ENCODE data around the gene PNPO. TPM values are rescaled to one million over a fixed set of nuclear protein-coding genes. Genes with fewer than 3 reads are reported as not detected.
"Not testable (repeated sequence)": the region's sequence is repeated elsewhere in the genome, so short reads cannot be mapped to it uniquely, and the experiment has no call there.

Gene PNPO
- total RNA-seq, 1 donor from 2014 or later = 43.5 TPM

DNA sequence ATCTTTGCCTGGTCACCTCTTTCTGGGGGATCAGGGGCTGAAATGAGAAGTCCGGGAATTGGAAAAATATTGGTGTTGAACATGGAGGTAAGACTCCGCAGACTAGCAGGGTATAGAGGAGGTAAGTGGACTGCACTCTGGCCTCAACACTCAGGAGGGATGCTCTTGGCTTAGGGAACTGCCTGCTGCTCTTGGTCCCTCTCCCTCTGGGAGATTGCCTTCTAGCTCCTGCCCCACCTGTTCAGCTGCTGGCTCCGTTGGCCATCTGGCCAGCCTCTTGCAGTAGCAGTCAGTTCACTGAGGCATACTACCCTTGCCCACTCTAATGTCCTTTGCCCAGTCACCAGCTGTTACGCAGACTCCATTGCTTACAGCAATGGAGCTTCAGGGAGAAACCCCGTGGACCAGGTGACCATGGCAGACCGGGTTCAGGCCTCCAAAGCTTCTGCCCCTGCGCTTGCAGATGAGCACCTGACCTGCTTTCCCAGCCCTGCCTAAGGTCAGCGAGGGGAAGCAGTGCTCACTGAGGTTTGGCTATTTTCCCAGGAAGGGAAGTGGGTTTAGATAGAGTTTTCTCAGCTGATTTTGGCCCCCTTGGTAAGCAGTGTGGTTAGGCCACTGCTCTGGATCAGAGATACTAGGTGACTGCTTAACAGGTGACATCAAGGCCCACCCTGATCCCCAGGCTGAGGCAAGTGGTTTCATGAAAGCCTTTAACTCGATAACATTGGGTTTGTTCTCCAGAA is 41.4 kb downstream of the PNPO start:
- no peak for DNase-seq (ENCODE audit: low read depth)
- peaks cover 5% of the 10 kb centered on the region for H3K36me3 ChIP-seq (ENCODE audit: control insufficient read depth, insufficient read depth, low read length)
- TF ChIP-seq, protein P1, sequence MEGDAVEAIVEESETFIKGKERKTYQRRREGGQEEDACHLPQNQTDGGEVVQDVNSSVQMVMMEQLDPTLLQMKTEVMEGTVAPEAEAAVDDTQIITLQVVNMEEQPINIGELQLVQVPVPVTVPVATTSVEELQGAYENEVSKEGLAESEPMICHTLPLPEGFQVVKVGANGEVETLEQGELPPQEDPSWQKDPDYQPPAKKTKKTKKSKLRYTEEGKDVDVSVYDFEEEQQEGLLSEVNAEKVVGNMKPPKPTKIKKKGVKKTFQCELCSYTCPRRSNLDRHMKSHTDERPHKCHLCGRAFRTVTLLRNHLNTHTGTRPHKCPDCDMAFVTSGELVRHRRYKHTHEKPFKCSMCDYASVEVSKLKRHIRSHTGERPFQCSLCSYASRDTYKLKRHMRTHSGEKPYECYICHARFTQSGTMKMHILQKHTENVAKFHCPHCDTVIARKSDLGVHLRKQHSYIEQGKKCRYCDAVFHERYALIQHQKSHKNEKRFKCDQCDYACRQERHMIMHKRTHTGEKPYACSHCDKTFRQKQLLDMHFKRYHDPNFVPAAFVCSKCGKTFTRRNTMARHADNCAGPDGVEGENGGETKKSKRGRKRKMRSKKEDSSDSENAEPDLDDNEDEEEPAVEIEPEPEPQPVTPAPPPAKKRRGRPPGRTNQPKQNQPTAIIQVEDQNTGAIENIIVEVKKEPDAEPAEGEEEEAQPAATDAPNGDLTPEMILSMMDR (IDR thresholded peaks at IDR 0.05; ENCODE audit: insufficient read depth, low read length, poor library complexity, severe bottlenecking) = no peak
- no peak overlapping the region for H3K4me3 ChIP-seq (ENCODE audit: low read depth, low read length)
- H3K27me3 ChIP-seq (ENCODE audit: control insufficient read depth, insufficient read depth, low read length) = no peaks in the 10 kb centered on the region

GRCh38 chr17:47983492-47984223 is 42.3 kb downstream of the PNPO start:
- peaks cover 5% of the 10 kb centered on the region for H3K36me3 ChIP-seq (ENCODE audit: control insufficient read depth, insufficient read depth, low read length)
- TF ChIP-seq, protein P1 (IDR thresholded peaks at IDR 0.05; ENCODE audit: insufficient read depth, low read length, poor library complexity, severe bottlenecking) = no peak
- H3K4me3 ChIP-seq (ENCODE audit: low read depth, low read length) = no peak overlapping the region
- no peak for DNase-seq (ENCODE audit: low read depth)
- H3K27me3 ChIP-seq (ENCODE audit: control insufficient read depth, insufficient read depth, low read length) = no peaks in the 10 kb centered on the region

DNA sequence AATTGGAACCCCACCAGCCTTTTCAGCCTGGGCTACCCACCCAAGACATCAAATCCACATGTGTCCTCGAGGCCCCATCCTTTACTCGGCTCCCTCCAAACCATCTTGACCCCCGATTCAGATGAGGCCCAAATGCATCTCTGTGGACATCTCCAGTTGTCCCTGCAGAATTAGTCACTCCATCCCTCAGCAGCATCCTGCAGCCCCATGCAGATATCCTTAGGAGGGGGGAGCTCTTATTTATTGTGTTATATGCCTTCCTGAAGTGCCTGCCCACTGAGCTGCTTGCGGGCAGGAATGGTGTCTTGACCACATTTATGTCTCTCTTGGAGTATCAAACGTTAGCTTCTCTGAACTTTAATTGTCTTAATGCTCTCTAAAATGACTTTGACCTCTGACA is 45.1 kb downstream of the PNPO start:
- peaks cover 3% of the 10 kb centered on the region for H3K36me3 ChIP-seq (ENCODE audit: control insufficient read depth, insufficient read depth, low read length)
- TF ChIP-seq, protein P1 (IDR thresholded peaks at IDR 0.05; ENCODE audit: insufficient read depth, low read length, poor library complexity, severe bottlenecking) = no peak

GRCh38 chr17:47987240-47987835 is 46.0 kb downstream of the PNPO start:
- TF ChIP-seq, protein P1 (IDR thresholded peaks at IDR 0.05; ENCODE audit: insufficient read depth, low read length, poor library complexity, severe bottlenecking) = no peak
- no peak for DNase-seq (ENCODE audit: low read depth)
- no peak overlapping the region for H3K4me3 ChIP-seq (ENCODE audit: low read depth, low read length)

More for the DNA sequence above, 45.1 kb downstream of the PNPO start:
- no peak for DNase-seq (ENCODE audit: low read depth)
- H3K27me3 ChIP-seq (ENCODE audit: control insufficient read depth, insufficient read depth, low read length) = no peaks in the 10 kb centered on the region
- H3K4me3 ChIP-seq (ENCODE audit: low read depth, low read length) = no peak overlapping the region

DNA sequence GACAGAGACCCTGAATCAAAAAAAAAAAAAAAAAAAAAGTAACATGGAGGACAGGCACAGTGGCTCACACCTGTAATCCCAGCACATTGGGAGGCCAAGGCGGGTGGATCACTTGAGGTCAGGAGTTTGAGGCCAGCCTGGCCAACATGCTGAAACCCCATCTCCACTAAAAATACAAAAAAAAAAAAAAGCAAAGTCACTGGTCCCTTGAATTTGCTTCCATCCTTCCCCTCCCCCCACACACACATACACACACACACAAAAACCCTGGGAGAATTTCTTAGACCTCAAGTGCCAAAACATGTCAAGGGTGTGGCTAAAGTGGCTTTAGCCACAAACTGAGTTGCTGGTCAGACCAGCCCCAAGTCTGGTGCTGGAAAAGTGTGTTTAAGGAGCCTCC is 47.1 kb downstream of the PNPO start:
- not testable (repeated sequence) for H3K27me3 ChIP-seq (ENCODE audit: control insufficient read depth, insufficient read depth, low read length); H3K4me3 ChIP-seq (ENCODE audit: low read depth, low read length); H3K36me3 ChIP-seq (ENCODE audit: control insufficient read depth, insufficient read depth, low read length); DNase-seq (ENCODE audit: low read depth)

More at GRCh38 chr17:47987240-47987835, 46.0 kb downstream of the PNPO start:
- H3K36me3 ChIP-seq (ENCODE audit: control insufficient read depth, insufficient read depth, low read length) = peaks cover 3% of the 10 kb centered on the region
- no peaks in the 10 kb centered on the region for H3K27me3 ChIP-seq (ENCODE audit: control insufficient read depth, insufficient read depth, low read length)

DNA sequence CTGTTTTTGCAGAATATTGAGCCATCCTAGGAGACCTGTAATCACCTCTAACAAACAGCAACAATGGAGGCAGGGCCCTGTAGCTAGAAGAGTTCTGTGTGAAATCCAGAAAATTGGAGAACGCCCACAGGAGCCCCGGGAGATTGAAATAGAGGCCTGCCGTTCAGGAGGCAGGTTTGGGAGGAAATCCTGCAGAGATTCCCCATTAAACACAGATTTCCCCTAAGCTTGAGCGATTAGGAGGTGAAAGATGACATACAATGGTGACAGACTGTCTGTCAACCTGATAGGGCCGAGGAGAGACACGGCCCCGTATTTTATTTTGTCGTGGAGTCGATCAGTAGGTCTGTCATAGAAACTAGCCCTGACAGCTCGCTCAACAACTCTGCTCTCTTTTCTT is 47.8 kb downstream of the PNPO start:
- H3K4me3 ChIP-seq (ENCODE audit: low read depth, low read length) = no peak overlapping the region

More for the DNA sequence above, 47.8 kb downstream of the PNPO start:
- DNase-seq (ENCODE audit: low read depth) = no peak
- Histone ChIP-seq H3K27me3 (ENCODE audit: control insufficient read depth, insufficient read depth, low read length) (no peaks in the 10 kb centered on the region), H3K36me3 (ENCODE audit: control insufficient read depth, insufficient read depth, low read length) (no peaks in the 10 kb centered on the region)
- TF ChIP-seq, protein P1 (IDR thresholded peaks at IDR 0.05; ENCODE audit: insufficient read depth, low read length, poor library complexity, severe bottlenecking) = no peak

Measured in kidney epithelial cell (primary cell).